ENCODE data around the gene WAPL.
A peak's percentile ranks its signal among the peaks of the same experiment; 100 is the strongest.
"Not testable (repeated sequence)": the region's sequence is repeated elsewhere in the genome, so short reads cannot be mapped to it uniquely, and the experiment has no call there.

Gene WAPL

GRCh38 chr10:86411281-86411841 lies 110.2 kb downstream of the WAPL start:
- no peak for DNase-seq

- no peak for DNase-seq
Observed at GRCh38 chr10:86410542-86411124, 111.0 kb downstream of the WAPL start.

GRCh38 chr10:86409183-86409582 lies 112.4 kb downstream of the WAPL start:
- DNase-seq: no peak

GRCh38 chr10:86403183-86403797 lies 118.3 kb downstream of the WAPL start:
- no peak for DNase-seq

GRCh38 chr10:86402283-86402941 lies 119.2 kb downstream of the WAPL start:
- DNase-seq: no peak

GRCh38 chr10:86401588-86402282 lies 119.9 kb downstream of the WAPL start:
- DNase-seq: no peak

GRCh38 chr10:86400705-86401587 lies 120.6 kb downstream of the WAPL start:
- peak; percentile 57 for DNase-seq

- DNase-seq: peak; percentile 87
Observed at GRCh38 chr10:86399879-86400704, 121.5 kb downstream of the WAPL start.

- DNase-seq: no peak
Observed at GRCh38 chr10:86399514-86399878, 122.1 kb downstream of the WAPL start.

GRCh38 chr10:86397120-86397519 lies 124.5 kb downstream of the WAPL start:
- DNase-seq: no peak

- DNase-seq: no peak
Observed at GRCh38 chr10:86393862-86394455, 127.6 kb downstream of the WAPL start.

GRCh38 chr10:86393362-86393761 lies 128.2 kb downstream of the WAPL start:
- DNase-seq: no peak

GRCh38 chr10:86392723-86393094 lies 128.9 kb downstream of the WAPL start:
- DNase-seq: no peak

GRCh38 chr10:86391986-86392722 lies 129.4 kb downstream of the WAPL start:
- DNase-seq: no peak

GRCh38 chr10:86391236-86391840 lies 130.3 kb downstream of the WAPL start:
- no peak for DNase-seq

- DNase-seq: no peak
Observed at GRCh38 chr10:86390337-86391120, 131.1 kb downstream of the WAPL start.

GRCh38 chr10:86389441-86390193 lies 132.0 kb downstream of the WAPL start:
- DNase-seq: peak; percentile 7

- DNase-seq: not testable (repeated sequence)
Observed at GRCh38 chr10:86389109-86389440, 132.5 kb downstream of the WAPL start.

Data from effector CD8-positive, alpha-beta T cell (primary cell).